Lung (tissue), 12 donors: Measurements from ENCODE around the gene NOS1AP. TPM values are rescaled to one million over a fixed set of nuclear protein-coding genes. Genes with fewer than 3 reads are reported as not detected.

ENCODE experiments used
- ATAC-seq: fragments of 200-7000 bp; cut with Tn5 transposase; one replicate; pipeline ENCODE4 v1.9.1; 2020; ENCODE audit warnings: moderate number of reproducible peaks; ENCODE audit not compliant: insufficient read depth, low FRiP score
- DNase-seq, 3 donors: peaks; one replicate each; pipeline ENCODE4 v3.0.0-alpha.2; 2013 to 2017
- H3K27ac ChIP-seq, 2 donors: one replicate each; pipeline ENCODE4 v1.5.1; 2013; ENCODE audit warnings: mild to moderate bottlenecking in 2 of 2, moderate library complexity in 2 of 2, control low read depth in 1 of 2, inconsistent platforms in 1 of 2, low read depth in 1 of 2, low read length in 1 of 2
- H3K27me3 ChIP-seq, 3 donors: one replicate each; pipeline ENCODE4 v1.5.1; 2013; ENCODE audit warnings: low read length in 2 of 3; ENCODE audit not compliant: control insufficient read depth in 3 of 3, insufficient read depth in 3 of 3
- H3K36me3 ChIP-seq, 4 donors: one replicate each; pipeline ENCODE4 v1.5.1; 2013; ENCODE audit warnings: low read length in 4 of 4, mild to moderate bottlenecking in 1 of 4, moderate library complexity in 1 of 4; ENCODE audit not compliant: control insufficient read depth in 4 of 4, insufficient read depth in 4 of 4
- H3K4me1 ChIP-seq, 5 donors: one replicate each; pipeline ENCODE4 v1.5.1; 2013; ENCODE audit warnings: low read length in 5 of 5, mild to moderate bottlenecking in 2 of 5, moderate library complexity in 1 of 5; ENCODE audit not compliant: control insufficient read depth in 5 of 5, insufficient read depth in 5 of 5
- H3K4me3 ChIP-seq: one replicate; pipeline ENCODE4 v1.5.1; 2013; ENCODE audit warnings: mild to moderate bottlenecking, control low read depth, moderate library complexity
- H3K9ac ChIP-seq, 2 donors: one replicate each; pipeline ENCODE4 v1.5.1; 2013; ENCODE audit warnings: low read length in 2 of 2, control low read depth in 1 of 2; ENCODE audit not compliant: insufficient read depth in 1 of 2
- H3K9me3 ChIP-seq, 4 donors: one replicate each; pipeline ENCODE4 v1.5.1; 2013; ENCODE audit warnings: low read length in 3 of 4, mild to moderate bottlenecking in 1 of 4, moderate library complexity in 1 of 4; ENCODE audit not compliant: control insufficient read depth in 4 of 4, insufficient read depth in 3 of 4
- WGBS, 2 donors: extraction: QIAGEN DNeasy Blood & Tissue Kit; methylation state at CpG; one replicate each; pipeline ENCODE4 v1.1.7; 2013; 5-methylcytosine and 5-hydroxymethylcytosine counted together
- polyA plus RNA-seq, 2 donors: library from polyadenylated mRNA; stranded (reverse); fragments of 200-250 nt; gene quantifications; one replicate each; pipeline ENCODE4 v1.2.1, GENCODE V29; 2013
- total RNA-seq, 2 donors: library from RNA; depleted of rRNA in 1 of 2; stranded (reverse); fragments of >200 nt in 1 of 2; gene quantifications; one replicate each; pipeline ENCODE4 v1.2.1, GENCODE V29; 2014 to 2021
- TF ChIP-seq, protein P1 (sequence below): IDR thresholded peaks from 2 replicates; pipeline ENCODE4 v1.5.1; 2012; ENCODE audit warnings: mild to moderate bottlenecking; ENCODE audit errors: control extremely low read depth, extremely low read depth
- donor health status: control.
- donor health status: control.
- donor health status: Bipolar disorder and iron deficiency.
- donor health status: healthy.
- donor health status: DM: yes; HTN: yes; CAD: no.

The NOS1AP gene
- total and polyA plus RNA-seq, 4 donors: 0.57 to 5.0 (median 1.2) TPM

DNA sequence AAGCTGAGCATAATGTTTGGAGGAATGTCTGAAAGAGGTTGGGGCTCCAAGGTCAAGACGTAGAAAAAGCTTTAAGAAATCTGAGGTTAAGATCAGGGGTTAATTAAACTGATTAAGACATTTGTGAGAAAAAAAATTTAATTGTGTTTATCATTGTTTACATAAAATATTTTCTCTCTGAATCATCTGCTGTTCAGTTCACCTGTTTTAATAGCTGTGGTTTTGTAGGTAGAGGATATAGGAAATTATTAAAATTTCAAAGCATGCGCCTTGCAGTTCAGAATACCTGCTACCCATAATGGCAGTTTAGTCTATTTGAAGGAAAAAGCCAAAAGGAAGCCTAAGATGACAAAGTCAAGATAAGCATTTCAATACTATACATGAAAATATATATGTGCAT is 154.0 kb downstream of the NOS1AP start:
- WGBS, 2 donors: 86 to 96% methylated on average over 2 of the region's 2 CpGs
- Histone ChIP-seq H3K36me3 (no peaks in the 10 kb centered on the region), H3K9ac (no peak overlapping the region), H3K27me3 (no peaks in the 10 kb centered on the region), H3K9me3 (no peaks in the 10 kb centered on the region), H3K4me3 (no peak overlapping the region), H3K27ac (no peak overlapping the region), H3K4me1 (peaks cover 0 to 4% (median under 1%) of the 10 kb centered on the region in 5 donors)
- no peak for ATAC-seq
- TF ChIP-seq, protein P1, sequence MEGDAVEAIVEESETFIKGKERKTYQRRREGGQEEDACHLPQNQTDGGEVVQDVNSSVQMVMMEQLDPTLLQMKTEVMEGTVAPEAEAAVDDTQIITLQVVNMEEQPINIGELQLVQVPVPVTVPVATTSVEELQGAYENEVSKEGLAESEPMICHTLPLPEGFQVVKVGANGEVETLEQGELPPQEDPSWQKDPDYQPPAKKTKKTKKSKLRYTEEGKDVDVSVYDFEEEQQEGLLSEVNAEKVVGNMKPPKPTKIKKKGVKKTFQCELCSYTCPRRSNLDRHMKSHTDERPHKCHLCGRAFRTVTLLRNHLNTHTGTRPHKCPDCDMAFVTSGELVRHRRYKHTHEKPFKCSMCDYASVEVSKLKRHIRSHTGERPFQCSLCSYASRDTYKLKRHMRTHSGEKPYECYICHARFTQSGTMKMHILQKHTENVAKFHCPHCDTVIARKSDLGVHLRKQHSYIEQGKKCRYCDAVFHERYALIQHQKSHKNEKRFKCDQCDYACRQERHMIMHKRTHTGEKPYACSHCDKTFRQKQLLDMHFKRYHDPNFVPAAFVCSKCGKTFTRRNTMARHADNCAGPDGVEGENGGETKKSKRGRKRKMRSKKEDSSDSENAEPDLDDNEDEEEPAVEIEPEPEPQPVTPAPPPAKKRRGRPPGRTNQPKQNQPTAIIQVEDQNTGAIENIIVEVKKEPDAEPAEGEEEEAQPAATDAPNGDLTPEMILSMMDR: no peak
- no peak for DNase-seq

DNA sequence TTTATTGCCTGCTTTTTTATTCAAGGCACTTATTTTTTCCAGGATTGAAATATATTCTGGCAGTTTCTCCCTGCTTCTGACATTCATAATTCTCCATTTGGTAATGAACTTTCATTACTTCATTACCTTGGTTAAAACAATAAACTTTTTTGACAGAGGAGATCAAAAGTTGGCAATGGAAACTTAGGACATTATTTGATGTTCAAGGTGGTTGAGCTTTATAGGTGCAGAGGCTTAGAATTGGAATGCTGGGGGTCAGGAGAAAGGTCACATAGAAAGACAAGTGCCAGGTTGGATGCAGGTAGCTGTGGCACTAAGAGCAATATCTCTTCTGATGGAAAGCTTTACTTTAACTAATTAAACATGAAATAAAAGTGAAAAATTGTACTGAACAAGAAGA is 154.8 kb downstream of the NOS1AP start:
- Histone ChIP-seq H3K27me3 (no peaks in the 10 kb centered on the region), H3K36me3 (no peaks in the 10 kb centered on the region), H3K4me1 (peaks cover 0 to 4% (median 0%) of the 10 kb centered on the region in 5 donors), H3K9ac (no peak overlapping the region), H3K4me3 (no peak overlapping the region), H3K27ac (no peak overlapping the region), H3K9me3 (no peaks in the 10 kb centered on the region)
- TF ChIP-seq, protein P1: no peak
- no peak for ATAC-seq
- no peak for DNase-seq

DNA sequence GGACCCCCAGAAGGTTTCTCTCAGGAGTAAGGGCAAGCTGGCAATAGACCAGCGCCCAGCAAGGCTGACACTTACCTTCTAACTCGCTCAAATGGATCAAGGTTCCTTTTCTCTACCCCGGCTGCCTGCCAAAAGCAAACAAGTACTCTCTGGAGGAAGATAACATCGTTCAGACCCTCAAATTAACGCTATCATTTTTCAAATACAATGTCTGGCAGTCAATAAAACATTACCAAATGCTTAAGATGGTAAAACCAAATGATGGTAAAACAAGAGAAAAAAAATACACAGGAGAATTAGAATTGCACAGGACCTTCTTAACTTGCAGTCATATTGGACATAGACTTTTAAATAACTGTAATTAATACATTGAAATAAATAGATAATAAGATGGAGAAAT is 159.1 kb downstream of the NOS1AP start:
- WGBS, 2 donors: 55 to 73% methylated on average over 5 of the region's 5 CpGs
- no peak overlapping the region for H3K4me3 ChIP-seq
- H3K27me3 ChIP-seq: no peaks in the 10 kb centered on the region
- no peak overlapping the region for H3K27ac ChIP-seq
- H3K9ac ChIP-seq: no peak overlapping the region
- H3K36me3 ChIP-seq: no peaks in the 10 kb centered on the region
- ATAC-seq (no peak), DNase-seq (no peak)
- peaks cover 0 to 4% (median 0%) of the 10 kb centered on the region in 5 donors for H3K4me1 ChIP-seq
- H3K9me3 ChIP-seq: no peaks in the 10 kb centered on the region
- TF ChIP-seq, protein P1: no peak

DNA sequence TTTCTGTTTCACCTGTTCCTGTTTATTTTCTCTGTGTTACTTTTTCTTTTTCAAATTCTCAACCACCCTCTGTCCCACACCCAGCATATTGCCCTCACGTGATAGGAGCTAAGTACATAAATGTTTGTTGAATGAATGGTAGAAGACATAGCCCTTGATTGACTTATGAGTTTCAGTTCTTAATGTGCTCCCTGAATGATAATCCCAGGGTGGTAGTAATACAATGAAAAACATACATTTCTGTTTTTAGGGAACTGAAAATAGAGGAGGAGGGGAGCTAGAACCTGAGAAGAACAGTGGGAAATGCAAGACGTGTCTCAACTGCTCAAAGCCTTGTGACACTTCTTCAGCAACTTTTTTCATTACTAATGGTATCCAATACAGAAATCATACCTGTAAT is 160.1 kb downstream of the NOS1AP start:
- ATAC-seq: no peak

More for the DNA sequence above, 160.1 kb downstream of the NOS1AP start:
- WGBS, 2 donors: 51 to 70% methylated on average over 2 of the region's 2 CpGs
- Histone ChIP-seq H3K27ac (no peak overlapping the region), H3K9me3 (no peaks in the 10 kb centered on the region), H3K4me1 (peaks cover 0 to 2% (median 0%) of the 10 kb centered on the region in 5 donors), H3K36me3 (no peaks in the 10 kb centered on the region), H3K27me3 (no peaks in the 10 kb centered on the region), H3K9ac (no peak overlapping the region), H3K4me3 (no peak overlapping the region)
- no peak for DNase-seq
- TF ChIP-seq, protein P1: no peak
